LoVo (cell line): Measurements from ENCODE around the gene RBM20.
A peak's percentile ranks its signal among the peaks of the same experiment; 100 is the strongest.

Experiments used
- DNase-seq: peaks from one replicate; pipeline ENCODE4 v3.0.0-alpha.2; 2016; ENCODE audit warnings: low spot score

The RBM20 gene

DNA sequence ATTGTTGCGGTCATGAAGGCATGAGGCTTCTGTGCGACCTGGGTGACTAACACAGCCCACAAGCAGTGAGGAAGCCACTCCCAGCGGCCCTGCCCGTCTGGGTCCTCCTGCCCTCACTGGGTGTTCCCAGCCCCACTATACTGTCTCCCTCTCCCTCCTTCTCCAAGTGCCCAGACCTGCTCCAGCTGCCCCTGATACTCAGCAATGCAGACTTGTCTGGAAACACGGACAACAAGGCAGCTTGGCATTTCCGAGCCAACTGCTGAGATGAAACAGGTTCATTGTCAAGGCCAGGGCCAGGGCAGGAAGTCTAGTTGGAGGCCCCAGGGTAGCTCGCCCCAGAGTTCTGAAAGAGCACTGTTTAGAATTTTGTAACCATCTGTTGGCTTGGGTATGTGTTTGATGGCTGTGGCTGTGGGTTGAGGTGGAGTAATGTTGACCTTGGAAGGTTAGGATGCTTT lies 95.7 kb downstream of the RBM20 start:
- DNase-seq, result peak; percentile 11

GRCh38 chr10:110742801-110743200 lies 98.7 kb downstream of the RBM20 start:
- no peak for DNase-seq

DNA sequence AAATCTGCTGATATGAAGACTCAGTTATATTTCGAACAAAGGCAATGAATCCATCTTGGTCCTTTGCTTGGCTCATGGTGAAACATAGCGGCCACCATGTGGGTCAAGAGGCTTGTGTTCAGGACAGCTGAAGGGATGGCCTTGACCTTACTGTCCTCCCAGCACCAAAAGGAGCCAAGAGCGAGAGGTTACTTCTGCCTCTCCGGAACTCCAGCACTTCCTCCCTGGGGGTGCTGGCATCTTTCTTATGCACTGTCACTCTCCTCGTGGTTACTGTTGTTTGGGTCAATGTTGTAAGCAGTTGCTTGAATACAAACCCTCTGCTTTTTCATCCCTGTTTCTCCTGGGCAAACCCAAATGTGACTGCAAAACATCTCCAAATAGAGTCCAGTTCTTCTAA lies 100.6 kb downstream of the RBM20 start:
- DNase-seq, result no peak

- DNase-seq, result peak; percentile 78
These were observed 102.2 kb downstream of the RBM20 start for GRCh38 chr10:110746254-110746826.

DNA sequence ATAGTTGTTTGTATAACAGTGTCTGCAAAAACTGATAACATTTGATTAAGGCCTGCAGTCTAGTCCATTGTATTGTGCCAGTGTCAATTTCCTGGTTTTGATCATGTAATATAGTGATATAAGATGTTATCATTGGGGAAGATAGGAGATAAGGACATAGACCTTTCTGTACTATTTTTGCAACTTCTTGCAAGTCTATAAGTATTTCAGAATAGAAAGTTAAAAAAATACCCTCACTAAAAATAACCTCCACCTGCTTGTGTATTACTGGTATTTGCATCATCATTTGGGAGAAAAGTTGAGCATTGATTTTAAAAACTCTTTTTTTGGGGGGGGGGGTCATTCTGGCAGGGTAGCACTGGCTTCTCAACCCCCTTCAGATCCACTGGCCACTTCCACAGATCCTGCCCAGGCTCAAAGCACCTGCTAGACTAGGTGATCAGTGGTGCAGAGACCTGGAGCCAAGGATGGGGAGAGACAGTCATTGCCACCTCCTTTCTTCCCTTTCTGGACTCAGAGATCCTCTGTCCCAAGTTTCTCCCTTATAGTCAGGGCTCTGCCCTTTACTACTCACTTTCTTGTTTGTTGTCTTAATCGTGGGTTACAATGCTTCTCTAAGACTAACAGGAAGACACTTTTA lies 103.0 kb downstream of the RBM20 start:
- no peak for DNase-seq

DNA sequence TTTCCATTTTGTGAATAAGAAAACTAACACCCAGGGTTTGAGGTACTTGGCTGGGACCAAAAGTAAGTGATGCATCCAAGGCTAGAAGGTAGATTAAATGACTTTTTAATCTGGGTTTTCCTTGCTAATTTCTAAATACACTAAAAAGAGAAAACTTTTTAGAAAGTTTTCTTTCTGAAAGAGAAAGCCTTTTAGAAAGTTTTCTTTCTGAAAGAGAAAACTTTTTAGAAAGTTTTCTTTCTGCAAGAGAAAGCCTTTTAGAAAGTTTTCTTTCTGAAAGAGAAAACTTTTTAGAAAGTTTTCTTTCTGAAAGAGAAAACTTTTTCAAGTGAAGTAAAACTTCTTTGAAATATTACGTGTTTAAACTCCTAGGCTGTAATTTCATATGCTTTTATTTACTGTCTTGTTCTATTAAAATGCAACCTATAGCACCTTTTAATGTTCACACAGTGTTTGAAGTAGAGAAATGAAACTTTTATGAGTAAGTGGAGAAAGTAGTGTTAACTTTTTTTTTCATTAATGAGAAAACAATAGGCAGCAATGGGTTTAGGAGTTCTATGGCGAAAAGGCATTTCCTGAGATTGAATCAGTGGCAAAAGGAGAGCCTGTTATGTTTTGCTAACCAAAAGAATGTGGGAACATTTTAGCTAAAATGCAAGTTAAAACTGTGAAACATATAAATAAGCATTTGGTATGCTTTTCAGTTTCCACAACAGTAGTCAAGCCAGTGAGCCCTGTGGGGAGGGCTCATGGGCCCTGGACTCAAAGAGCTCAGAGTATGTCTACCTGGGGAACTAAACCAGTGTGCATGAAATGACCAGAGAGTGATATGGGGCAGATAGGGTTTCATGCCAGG lies 103.7 kb downstream of the RBM20 start:
- DNase-seq, result no peak

GRCh38 chr10:110748970-110749369 lies 104.8 kb downstream of the RBM20 start:
- DNase-seq, result no peak

DNA sequence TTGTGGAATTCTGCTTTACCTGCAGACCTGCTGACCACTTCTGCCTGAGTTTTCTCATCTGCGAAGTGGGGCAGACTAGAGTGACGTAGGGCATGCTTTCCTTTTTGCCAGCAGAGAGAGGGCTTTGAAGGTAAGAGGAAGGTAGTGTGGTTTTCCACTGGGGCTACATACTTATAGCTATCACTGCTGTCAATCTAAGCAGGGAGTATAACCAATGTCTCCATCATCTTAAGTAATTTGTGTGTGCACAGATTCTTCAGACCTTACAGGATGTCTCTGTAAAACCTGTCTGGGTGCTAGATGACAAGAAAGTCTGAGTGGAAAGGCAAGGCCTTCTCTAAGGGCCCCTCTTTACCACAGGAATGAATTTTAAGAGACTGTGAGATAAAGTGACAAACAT lies 106.8 kb downstream of the RBM20 start:
- no peak for DNase-seq

- no peak for DNase-seq
These were observed 107.7 kb downstream of the RBM20 start for GRCh38 chr10:110751850-110752249.

DNA sequence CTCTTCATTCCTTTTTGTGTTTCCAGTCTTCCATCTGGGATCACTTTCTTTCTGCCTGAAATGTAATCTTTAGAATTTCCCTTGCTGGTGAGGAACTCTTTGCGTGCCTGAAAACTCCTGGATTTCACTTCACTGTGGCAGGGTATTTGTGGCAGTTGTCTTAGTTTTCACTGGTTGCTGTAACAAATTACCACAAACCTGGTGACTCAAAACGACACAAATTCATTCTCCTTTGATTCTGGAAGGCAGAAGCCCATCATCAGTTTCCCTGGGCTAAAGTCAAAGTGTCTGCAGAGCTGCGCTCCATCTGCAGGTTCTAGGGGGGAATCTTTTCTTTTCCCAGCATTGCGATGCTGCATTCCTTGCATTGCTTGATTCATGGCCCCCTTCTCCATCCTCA lies 109.3 kb downstream of the RBM20 start:
- DNase-seq, result no peak

- DNase-seq, result no peak
These were observed 110.4 kb downstream of the RBM20 start for GRCh38 chr10:110754375-110755105.

DNA sequence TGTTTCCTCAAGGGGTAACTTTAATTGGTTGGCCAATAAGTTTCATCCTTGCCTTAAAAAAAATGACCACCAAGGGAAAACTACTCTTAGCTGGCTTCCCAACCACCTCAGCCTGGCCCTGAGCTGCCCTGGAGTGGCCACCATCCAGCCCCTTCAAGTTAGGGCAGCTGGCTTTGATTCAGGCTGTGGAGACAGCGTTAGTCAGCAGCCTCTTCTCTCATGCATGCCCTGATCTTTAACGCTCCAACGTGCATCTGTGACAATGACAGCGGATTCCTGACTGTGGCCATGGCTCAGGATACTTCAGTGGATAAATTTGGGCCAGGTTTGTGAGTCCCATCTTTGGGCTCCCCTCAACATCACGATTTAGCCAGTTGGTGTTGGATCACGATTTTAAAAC lies 111.6 kb downstream of the RBM20 start:
- no peak for DNase-seq

- DNase-seq, result no peak
These were observed 112.7 kb downstream of the RBM20 start for GRCh38 chr10:110756876-110757275.

GRCh38 chr10:110757586-110757985 lies 113.5 kb downstream of the RBM20 start:
- DNase-seq, result no peak

- DNase-seq, result no peak
These were observed 114.1 kb downstream of the RBM20 start for GRCh38 chr10:110758128-110758765.

GRCh38 chr10:110758898-110759297 lies 114.8 kb downstream of the RBM20 start:
- peak; percentile 32 for DNase-seq

DNA sequence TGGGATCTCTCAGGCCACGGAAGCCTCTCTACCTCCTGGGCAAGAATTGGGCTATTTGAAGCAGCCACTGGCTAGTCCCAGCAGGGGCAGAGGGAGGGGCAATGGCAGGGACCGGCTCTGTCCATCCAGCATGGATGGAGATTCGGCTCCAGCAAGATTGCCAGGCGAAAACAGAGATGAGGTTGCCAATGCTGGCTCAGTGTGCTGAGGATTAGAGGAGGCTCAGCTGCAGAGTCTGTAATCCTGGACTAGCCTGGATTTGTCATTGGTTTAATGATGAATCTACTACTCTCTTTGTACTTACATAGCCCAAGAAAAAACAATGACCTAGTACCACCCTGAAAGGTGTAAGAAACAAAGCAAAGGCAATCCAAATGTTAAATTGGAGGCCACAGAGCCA lies 115.4 kb downstream of the RBM20 start:
- DNase-seq, result no peak

DNA sequence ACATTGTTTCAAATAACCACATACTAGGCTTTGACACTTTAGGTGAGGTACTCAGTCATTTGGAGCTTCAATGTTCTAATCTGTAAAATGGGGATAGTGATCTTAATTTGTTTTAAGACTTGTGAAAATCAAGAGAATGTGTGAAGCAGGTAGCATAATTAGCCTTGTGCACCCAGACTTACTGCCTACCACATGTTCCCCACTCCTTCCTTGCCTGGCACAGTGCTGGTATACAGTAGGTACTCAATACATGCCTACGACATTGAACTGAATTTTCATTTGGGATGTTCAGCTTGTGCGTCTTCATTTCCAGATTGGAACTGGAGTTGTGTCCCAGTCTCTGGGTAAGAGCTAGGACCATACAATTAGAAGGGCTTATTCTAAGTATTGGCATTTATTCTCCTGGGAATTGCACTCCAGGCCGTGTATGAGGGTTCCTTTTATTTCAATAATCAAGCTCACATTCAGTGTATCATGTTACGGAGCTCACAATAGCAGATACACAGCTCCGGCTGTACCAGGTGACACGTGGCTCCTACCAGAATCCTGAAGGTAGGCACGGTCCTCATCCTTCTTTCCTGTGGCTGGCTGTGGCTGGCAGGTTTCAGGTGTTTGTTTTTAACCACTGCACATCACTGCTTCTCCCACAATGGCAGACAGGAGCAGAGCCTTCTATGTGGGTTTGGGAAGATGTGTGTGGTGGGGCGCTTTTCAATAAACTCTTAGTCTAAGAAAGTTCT lies 118.1 kb downstream of the RBM20 start:
- DNase-seq, result no peak

DNA sequence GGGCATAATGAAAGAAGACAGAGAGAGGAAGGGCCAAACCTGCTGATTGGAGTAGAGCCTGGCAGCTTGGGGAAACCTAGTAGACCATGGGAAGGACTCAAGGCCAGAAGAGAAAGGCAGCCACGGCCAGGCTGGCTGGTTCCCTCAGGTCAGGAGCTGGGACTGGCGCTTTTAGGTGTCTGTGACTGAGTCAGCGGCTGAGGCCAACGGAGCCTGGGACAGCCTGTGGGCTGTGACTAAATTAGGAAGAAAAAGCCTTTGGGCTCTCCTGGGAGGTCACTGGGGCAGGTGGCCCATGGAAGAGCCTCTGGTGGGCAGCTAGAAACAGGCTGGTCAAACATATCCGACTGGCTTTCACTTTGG lies 118.7 kb downstream of the RBM20 start:
- no peak for DNase-seq

DNA sequence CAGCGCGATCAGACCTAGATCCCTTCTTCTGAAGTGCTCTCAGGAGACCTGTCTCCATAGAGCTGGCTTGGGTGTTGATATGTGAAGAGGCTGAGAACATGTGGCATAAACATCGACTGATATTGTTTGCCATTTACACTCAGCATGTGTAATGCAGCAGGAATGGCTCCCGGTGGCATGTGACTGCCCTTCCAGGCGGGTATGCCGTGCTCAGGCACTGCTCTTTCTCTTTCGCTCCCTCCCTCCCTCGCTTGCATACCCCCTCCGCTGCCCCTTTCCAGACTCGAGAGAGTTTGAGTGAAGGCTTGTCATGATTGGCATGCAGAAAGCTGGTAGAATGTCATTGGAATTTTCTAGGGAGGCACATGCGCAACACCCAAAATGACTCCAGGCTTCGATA lies 120.2 kb downstream of the RBM20 start:
- DNase-seq, result no peak

DNA sequence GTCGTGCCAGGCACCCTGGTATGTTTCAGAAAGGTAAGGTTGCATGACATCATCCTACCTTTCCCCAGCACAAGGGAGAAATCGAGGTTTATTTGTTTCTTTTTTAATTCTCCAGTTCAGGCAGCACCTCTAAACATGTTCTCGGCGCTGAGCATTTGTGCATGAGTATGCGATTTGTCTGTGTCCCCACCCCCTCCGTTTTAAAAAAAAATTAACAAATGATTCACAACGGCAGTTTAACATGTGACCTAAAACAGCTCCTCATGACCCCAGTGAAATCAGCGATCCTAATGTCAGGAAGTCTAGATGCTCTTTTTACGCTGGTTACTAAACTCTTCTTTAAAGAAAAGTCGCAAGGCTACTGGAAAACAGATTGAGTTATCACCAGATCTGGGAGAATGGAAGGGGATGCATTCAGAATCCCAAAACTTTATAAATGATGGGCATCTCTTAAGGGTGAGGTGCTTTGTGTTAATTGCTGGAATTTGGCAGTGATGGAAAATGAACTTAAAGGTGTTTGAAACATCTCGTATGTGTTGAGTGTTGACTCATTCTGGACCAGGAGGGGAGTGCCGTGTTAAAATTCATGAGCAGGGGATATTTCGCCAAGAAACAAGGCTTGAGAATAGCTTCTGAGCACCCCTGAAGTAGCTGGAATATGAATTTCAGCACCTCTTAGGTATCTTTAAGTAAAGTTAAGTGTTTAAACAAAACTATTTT lies 120.8 kb downstream of the RBM20 start:
- no peak for DNase-seq
